ENCODE results near the gene ORAI3. TPM values are rescaled to one million over a fixed set of nuclear protein-coding genes. Genes with fewer than 3 reads are reported as not detected.

Gene ORAI3
- polyA plus RNA-seq, 2 of the 4 experiments (the other 2 are of a cell fraction): 10.5 to 14.1 TPM

GRCh38 chr16:30997725-30998711, 49.1 kb downstream of the ORAI3 start:
- H3K4me2 ChIP-seq: peak overlapping the region; percentile 92
- WGBS (ENCODE audit: missing lambda C conversion rate): 6% methylated on average over 21 of the region's 21 CpGs
- H3K9me3 ChIP-seq: no peaks in the 10 kb centered on the region
- ATAC-seq (peak; percentile 62 to 68), DNase-seq (ENCODE audit: low read depth in 1 of 2, low spot score in 1 of 2) (peak; percentile 74 to 89), FAIRE-seq (no peak)
- ChIA-PET POLR2A (interaction anchor here (0.7 to 1.9 kb wide), 17 partner anchors 11 to 461 kb away, joined by 3 to 14 read pairs (median 6); partner anchors contain the start of genes ARMC5, FUS, HSD3B7 and KAT8), CTCF (interaction anchor here (0.6 to 3.6 kb wide), 9 partner anchors 11 to 153 kb away, joined by 3 to 25 read pairs (median 3); partner anchors contain the start of gene HSD3B7)
- H3K27ac ChIP-seq: peak overlapping the region; percentile 97 to 100
- H3K4me1 ChIP-seq: peaks cover 44% of the 10 kb centered on the region
- TF ChIP-seq FOSL2 (IDR thresholded peaks at IDR 0.05): 0 out of 2 replicates have a peak, but pooled peaks have one; percentile 20
- TF ChIP-seq FOSL2 (CRISPR knock-in tag; IDR thresholded peaks at IDR 0.05): peak; percentile 82
- TF ChIP-seq E2F6 (IDR thresholded peaks at IDR 0.05; ENCODE audit: borderline replicate concordance, low read depth): 0 out of 2 replicates have a peak, but pooled peaks have one; percentile 20
- no peak for TF ChIP-seq HES2 (IDR thresholded peaks at IDR 0.05)
- peak; percentile 10; the same call in 1 of the 2 replicates for TF ChIP-seq MAX (IDR thresholded peaks at IDR 0.05)
- no peak for TF ChIP-seq BHLHE40 (IDR thresholded peaks at IDR 0.05; ENCODE audit: low read depth, low read length)
- 0 out of 2 replicates have a peak, but pooled peaks have one; percentile 31 for TF ChIP-seq HOXA7 (CRISPR knock-in tag; IDR thresholded peaks at IDR 0.05)
- no peak for TF ChIP-seq RCOR1 (IDR thresholded peaks at IDR 0.05; ENCODE audit: low read depth, low read length)
- TF ChIP-seq NFE2L2 (conservative IDR thresholded peaks at IDR 0.05; ENCODE audit: low read length): 0 out of 2 replicates have a peak, but pooled peaks have one; percentile 3
- peak; percentile 8; the same call in 1 of the 2 replicates for TF ChIP-seq MYC (IDR thresholded peaks at IDR 0.05; ENCODE audit: borderline replicate concordance, low read length)
- no peak for TF ChIP-seq USF2 (IDR thresholded peaks at IDR 0.05)
- peak overlapping the region; percentile 61 for H3K4me3 ChIP-seq

- peak overlapping the region; percentile 92 for H3K4me2 ChIP-seq
- TF ChIP-seq HDAC2 (IDR thresholded peaks at IDR 0.05) (no peak), MAZ (IDR thresholded peaks at IDR 0.05; ENCODE audit: borderline replicate concordance, low read depth, low read length) (no peak), ZC3H11A (IDR thresholded peaks at IDR 0.05) (no peak), TP53 (CRISPR knock-in tag; IDR thresholded peaks at IDR 0.05) (no peak)
- WGBS (ENCODE audit: missing lambda C conversion rate): 76% methylated on average over 6 of the region's 6 CpGs
- DNase-seq (ENCODE audit: low read depth in 1 of 2, low spot score in 1 of 2) (no peak), ATAC-seq (no peak), FAIRE-seq (no peak)
- H3K4me3 ChIP-seq: no peak overlapping the region
- H3K27ac ChIP-seq: peak overlapping the region; percentile 97 to 100
- ChIA-PET POLR2A (interaction anchor here (0.6 to 1.5 kb wide), 6 partner anchors 14 to 143 kb away, joined by 3 to 8 read pairs (median 4); partner anchors contain the start of genes HSD3B7, STX4, ZNF646 and ZNF668), CTCF (interaction anchor here (0.6 to 3.6 kb wide), 7 partner anchors 14 to 143 kb away, joined by 3 to 25 read pairs (median 3); partner anchors contain the start of gene HSD3B7)
- H3K9me3 ChIP-seq: no peaks in the 10 kb centered on the region
- H3K4me1 ChIP-seq: peaks cover 44% of the 10 kb centered on the region
Measured at GRCh38 chr16:30998852-30999761, 50.2 kb downstream of the ORAI3 start.

- no peak for DNase-seq (ENCODE audit: low read depth in 1 of 2, low spot score in 1 of 2)
- 94% methylated on average over 19 of the region's 19 CpGs for WGBS (ENCODE audit: missing lambda C conversion rate)
- FAIRE-seq: no peak
- no peak overlapping the region for H3K4me2 ChIP-seq
- no peak overlapping the region for H3K4me3 ChIP-seq
- POLR2A ChIA-PET: no interaction called here
- peaks cover 29% of the 10 kb centered on the region for H3K4me1 ChIP-seq
- CTCF ChIA-PET: interaction anchor here (0.5 to 3.6 kb wide), 3 partner anchors 16 to 442 kb away, joined by 3 to 25 read pairs (median 4); partner anchors contain the start of genes HSD3B7 and ZNF843
- peak overlapping the region in 1 of 2 experiments; percentile 24; a peak in 3 of 6 replicates for H3K27ac ChIP-seq
- H3K9me3 ChIP-seq: no peaks in the 10 kb centered on the region
- ATAC-seq: no peak
- TF ChIP-seq BCL3 (IDR thresholded peaks at IDR 0.05) (no peak), CBX2 (IDR thresholded peaks at IDR 0.05; ENCODE audit: borderline replicate concordance, low read depth) (no peak), RFX5 (IDR thresholded peaks at IDR 0.05) (no peak), USF2 (IDR thresholded peaks at IDR 0.05) (no peak), REST (IDR thresholded peaks at IDR 0.05) (no peak)
Measured at GRCh38 chr16:31000671-31001382, 52.0 kb downstream of the ORAI3 start.
